ENCODE measurements around the gene GPR63.
A peak's percentile ranks its signal among the peaks of the same experiment; 100 is the strongest.
"Not testable (repeated sequence)": the region's sequence is repeated elsewhere in the genome, so short reads cannot be mapped to it uniquely, and the experiment has no call there.

Gene GPR63

GRCh38 chr6:96837081-96837971, at the start of gene GPR63:
Gene GPR63, minus strand, starts transcription at chr6:96837477. Its CDS starts 37,746 bp downstream, at chr6:96799731.
- TF ChIP-seq POLR2A (IDR thresholded peaks at IDR 0.05; ENCODE audit: low read length) (peak; percentile 31), GATA1 (IDR thresholded peaks at IDR 0.05; ENCODE audit: low read depth, low read length) (no peak)
- peak; percentile 82 to 83 for DNase-seq

GRCh38 chr6:96886519-96886918, 49.2 kb upstream of the GPR63 start:
- no peak for DNase-seq
- TF ChIP-seq POLR2A (IDR thresholded peaks at IDR 0.05; ENCODE audit: low read length) = no peak
- TF ChIP-seq GATA1 (IDR thresholded peaks at IDR 0.05; ENCODE audit: low read depth, low read length) = no peak

GRCh38 chr6:96885187-96885631, 47.9 kb upstream of the GPR63 start:
- DNase-seq = not testable (repeated sequence)

- DNase-seq = no peak
- TF ChIP-seq POLR2A (IDR thresholded peaks at IDR 0.05; ENCODE audit: low read length) = no peak
Measured at GRCh38 chr6:96878143-96878542, 40.9 kb upstream of the GPR63 start.

- no peak for TF ChIP-seq POLR2A (IDR thresholded peaks at IDR 0.05; ENCODE audit: low read length)
- TF ChIP-seq GATA1 (IDR thresholded peaks at IDR 0.05; ENCODE audit: low read depth, low read length) = no peak
- DNase-seq = no peak
Measured at GRCh38 chr6:96876886-96877545, 39.7 kb upstream of the GPR63 start.

GRCh38 chr6:96872976-96873375, 35.7 kb upstream of the GPR63 start:
- TF ChIP-seq POLR2A (IDR thresholded peaks at IDR 0.05; ENCODE audit: low read length) (no peak), GATA1 (IDR thresholded peaks at IDR 0.05; ENCODE audit: low read depth, low read length) (no peak)
- DNase-seq = no peak

- TF ChIP-seq GATA1 (IDR thresholded peaks at IDR 0.05; ENCODE audit: low read depth, low read length) (no peak), POLR2A (IDR thresholded peaks at IDR 0.05; ENCODE audit: low read length) (no peak)
- DNase-seq = no peak
Measured at GRCh38 chr6:96865055-96865405, 27.8 kb upstream of the GPR63 start.

GRCh38 chr6:96864216-96865054, 27.2 kb upstream of the GPR63 start:
- TF ChIP-seq GATA1 (IDR thresholded peaks at IDR 0.05; ENCODE audit: low read depth, low read length) = no peak
- TF ChIP-seq POLR2A (IDR thresholded peaks at IDR 0.05; ENCODE audit: low read length) = no peak

GRCh38 chr6:96862560-96862959, 25.3 kb upstream of the GPR63 start:
- DNase-seq = no peak
- TF ChIP-seq POLR2A (IDR thresholded peaks at IDR 0.05; ENCODE audit: low read length) = no peak
- TF ChIP-seq GATA1 (IDR thresholded peaks at IDR 0.05; ENCODE audit: low read depth, low read length) = no peak

More at GRCh38 chr6:96864216-96865054, 27.2 kb upstream of the GPR63 start:
- DNase-seq = no peak

- DNase-seq = no peak
- TF ChIP-seq GATA1 (IDR thresholded peaks at IDR 0.05; ENCODE audit: low read depth, low read length) (no peak), POLR2A (IDR thresholded peaks at IDR 0.05; ENCODE audit: low read length) (no peak)
Measured at GRCh38 chr6:96861588-96861987, 24.3 kb upstream of the GPR63 start.

GRCh38 chr6:96856856-96857255, 19.6 kb upstream of the GPR63 start:
- DNase-seq = no peak
- no peak for TF ChIP-seq GATA1 (IDR thresholded peaks at IDR 0.05; ENCODE audit: low read depth, low read length)
- no peak for TF ChIP-seq POLR2A (IDR thresholded peaks at IDR 0.05; ENCODE audit: low read length)

GRCh38 chr6:96853083-96853482, 15.8 kb upstream of the GPR63 start:
- TF ChIP-seq POLR2A (IDR thresholded peaks at IDR 0.05; ENCODE audit: low read length) (no peak), GATA1 (IDR thresholded peaks at IDR 0.05; ENCODE audit: low read depth, low read length) (no peak)
- no peak for DNase-seq

- DNase-seq = no peak
- TF ChIP-seq POLR2A (IDR thresholded peaks at IDR 0.05; ENCODE audit: low read length) (no peak), GATA1 (IDR thresholded peaks at IDR 0.05; ENCODE audit: low read depth, low read length) (no peak)
Measured at GRCh38 chr6:96852605-96853004, 15.3 kb upstream of the GPR63 start.

GRCh38 chr6:96851858-96852257, 14.6 kb upstream of the GPR63 start:
- DNase-seq = no peak
- no peak for TF ChIP-seq POLR2A (IDR thresholded peaks at IDR 0.05; ENCODE audit: low read length)
- TF ChIP-seq GATA1 (IDR thresholded peaks at IDR 0.05; ENCODE audit: low read depth, low read length) = no peak
